Epithelial cell of proximal tubule (primary cell): ENCODE results near the gene E2F6. TPM values are rescaled to one million over a fixed set of nuclear protein-coding genes. Genes with fewer than 3 reads are reported as not detected.
"Not testable (repeated sequence)": the region's sequence is repeated elsewhere in the genome, so short reads cannot be mapped to it uniquely, and the experiment has no call there.

Experiments used
- DNase-seq: peaks from one replicate; pipeline ENCODE4 v3.0.0-alpha.2; 2011; ENCODE audit warnings: low read depth
- H3K4me3 ChIP-seq: 2 replicates; pipeline ENCODE4 v1.5.1; 2011; ENCODE audit warnings: low read depth, mild to moderate bottlenecking, low read length
- total RNA-seq: library from RNA; depleted of rRNA; stranded (reverse); fragments of >200 nt; gene quantifications from 2 replicates; pipeline ENCODE4 v1.2.3, GENCODE V29; 2015
- TF ChIP-seq, protein P1 (sequence below): conservative IDR thresholded peaks from 2 replicates; pipeline ENCODE4 v1.5.1; 2012; ENCODE audit warnings: low read depth, mild to moderate bottlenecking, low read length

E2F6 gene
- total RNA-seq, 1 donor from 2014 or later = 11.0 TPM

DNA sequence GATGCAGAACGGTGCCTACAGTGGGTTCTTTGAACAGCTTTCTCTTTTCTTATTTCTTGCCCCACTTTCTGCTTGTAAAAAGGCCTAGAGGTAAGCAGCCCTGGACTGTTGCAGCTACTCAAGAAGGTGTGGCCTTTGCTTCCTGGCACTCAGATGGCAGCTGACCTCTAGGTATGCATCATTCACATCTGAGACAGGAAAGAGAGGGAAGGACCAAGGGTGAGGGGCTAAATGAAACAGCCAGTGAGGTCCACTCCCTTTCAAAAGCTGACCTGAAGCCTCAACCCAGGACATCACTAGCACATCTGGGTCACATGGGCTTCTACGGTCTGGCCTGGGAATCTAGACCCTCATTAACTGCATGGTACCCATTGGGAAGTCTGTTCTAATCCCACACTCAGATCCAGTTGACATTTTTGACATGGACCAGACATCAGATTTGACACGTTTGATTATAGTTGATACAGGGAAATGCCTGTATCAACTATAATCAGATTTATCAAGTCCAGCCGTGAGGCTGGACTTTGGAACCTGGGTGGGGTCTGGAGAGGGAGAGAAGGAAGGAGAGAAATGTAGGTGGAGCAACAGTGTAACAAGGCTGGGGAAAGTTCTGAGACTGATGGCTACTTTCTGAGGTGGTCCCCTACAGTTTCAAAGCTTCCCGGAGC is 60.2 kb downstream of the E2F6 start:
- no peak overlapping the region for H3K4me3 ChIP-seq
- no peak for DNase-seq
- TF ChIP-seq, protein P1, sequence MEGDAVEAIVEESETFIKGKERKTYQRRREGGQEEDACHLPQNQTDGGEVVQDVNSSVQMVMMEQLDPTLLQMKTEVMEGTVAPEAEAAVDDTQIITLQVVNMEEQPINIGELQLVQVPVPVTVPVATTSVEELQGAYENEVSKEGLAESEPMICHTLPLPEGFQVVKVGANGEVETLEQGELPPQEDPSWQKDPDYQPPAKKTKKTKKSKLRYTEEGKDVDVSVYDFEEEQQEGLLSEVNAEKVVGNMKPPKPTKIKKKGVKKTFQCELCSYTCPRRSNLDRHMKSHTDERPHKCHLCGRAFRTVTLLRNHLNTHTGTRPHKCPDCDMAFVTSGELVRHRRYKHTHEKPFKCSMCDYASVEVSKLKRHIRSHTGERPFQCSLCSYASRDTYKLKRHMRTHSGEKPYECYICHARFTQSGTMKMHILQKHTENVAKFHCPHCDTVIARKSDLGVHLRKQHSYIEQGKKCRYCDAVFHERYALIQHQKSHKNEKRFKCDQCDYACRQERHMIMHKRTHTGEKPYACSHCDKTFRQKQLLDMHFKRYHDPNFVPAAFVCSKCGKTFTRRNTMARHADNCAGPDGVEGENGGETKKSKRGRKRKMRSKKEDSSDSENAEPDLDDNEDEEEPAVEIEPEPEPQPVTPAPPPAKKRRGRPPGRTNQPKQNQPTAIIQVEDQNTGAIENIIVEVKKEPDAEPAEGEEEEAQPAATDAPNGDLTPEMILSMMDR = no peak

DNA sequence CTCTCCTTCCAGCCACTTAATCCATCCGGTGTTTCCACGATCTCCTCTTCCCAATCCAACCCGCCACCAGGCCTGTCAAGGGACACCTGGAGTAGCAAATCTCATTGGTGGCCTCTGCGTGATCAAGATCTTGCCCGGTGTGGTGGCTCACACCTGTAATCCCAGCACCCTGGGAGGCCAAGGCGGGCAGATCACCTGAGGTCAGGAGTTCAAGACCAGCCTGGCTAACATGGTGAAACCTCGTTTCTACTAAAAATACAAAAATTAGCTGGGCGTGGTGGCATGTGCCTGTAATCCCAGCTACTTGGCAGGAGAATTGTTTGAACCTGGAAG is 60.9 kb downstream of the E2F6 start:
- not testable (repeated sequence) for DNase-seq

DNA sequence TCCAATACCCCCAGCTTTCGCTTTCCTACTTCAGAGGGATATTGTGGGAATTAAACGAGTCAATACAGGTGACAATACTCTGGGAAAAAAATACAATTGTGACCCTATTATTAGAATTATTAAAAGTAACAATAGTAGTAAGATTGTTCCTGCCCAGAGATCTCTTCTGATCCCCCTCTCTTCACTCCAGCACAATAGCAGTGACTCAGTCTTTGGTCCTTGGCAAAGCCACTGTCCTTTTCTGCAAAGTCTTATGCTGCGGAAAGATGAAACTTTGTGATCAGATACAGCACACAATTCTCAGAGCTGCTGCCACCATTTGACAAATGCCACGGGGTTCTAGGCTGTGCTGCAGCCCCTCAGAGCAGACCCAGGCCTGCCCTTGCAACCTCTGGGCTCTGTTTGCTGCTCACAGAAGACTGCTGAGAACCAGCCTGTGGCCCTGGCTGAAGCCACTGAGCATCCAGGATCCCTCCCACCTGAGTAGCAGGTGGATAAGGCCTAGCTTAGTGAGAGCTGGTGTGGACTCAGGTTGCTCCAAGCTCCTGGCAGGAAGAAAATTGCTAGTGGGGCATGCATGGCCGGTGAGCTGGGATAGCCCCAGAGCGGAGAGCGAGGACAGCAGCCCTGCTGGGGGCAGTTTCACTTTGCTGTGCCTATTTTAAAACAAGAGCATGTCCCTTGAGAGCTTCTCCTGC is 61.4 kb downstream of the E2F6 start:
- TF ChIP-seq, protein P1 = no peak
- no peak for DNase-seq

More for the DNA sequence above, 60.9 kb downstream of the E2F6 start:
- not testable (repeated sequence) for H3K4me3 ChIP-seq

DNA sequence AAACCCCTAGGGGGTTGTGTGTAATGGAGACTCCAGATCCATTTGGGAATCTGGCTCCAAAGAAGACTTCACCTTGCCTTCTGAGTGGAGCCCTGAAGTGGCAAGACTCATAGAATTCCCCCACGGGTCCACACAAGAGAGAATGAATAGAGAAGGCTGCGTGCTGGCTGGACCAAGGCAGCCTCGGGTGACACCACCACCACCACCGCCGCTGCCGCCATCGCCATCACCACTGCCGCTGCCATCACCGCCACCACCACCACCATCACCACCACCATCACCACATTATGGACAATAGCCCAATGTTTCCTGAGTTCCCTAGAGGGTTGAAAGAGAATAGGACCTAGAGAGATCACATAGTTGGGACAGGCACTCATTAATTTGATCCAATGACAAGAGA is 63.5 kb downstream of the E2F6 start:
- no peak for DNase-seq
- H3K4me3 ChIP-seq = no peak overlapping the region
- TF ChIP-seq, protein P1 = no peak

More for the DNA sequence above, 61.4 kb downstream of the E2F6 start:
- no peak overlapping the region for H3K4me3 ChIP-seq

DNA sequence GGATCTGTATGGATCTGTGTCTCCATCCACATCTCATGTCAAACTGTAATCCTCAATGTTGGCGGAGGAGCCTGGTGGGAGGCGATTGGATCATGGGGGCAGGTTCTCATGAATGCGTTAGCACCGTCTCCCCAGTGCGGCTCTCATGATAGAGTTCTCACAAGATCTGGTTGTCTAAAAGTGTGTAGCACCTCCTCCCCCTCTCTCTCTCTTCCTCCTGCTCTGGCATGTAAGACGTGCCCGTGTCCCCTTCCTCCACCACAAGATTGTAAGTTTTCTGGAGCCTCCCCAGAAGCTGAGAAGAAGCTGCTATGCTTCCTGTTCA is 66.6 kb downstream of the E2F6 start:
- TF ChIP-seq, protein P1 = no peak
- no peak overlapping the region for H3K4me3 ChIP-seq
- DNase-seq = no peak

DNA sequence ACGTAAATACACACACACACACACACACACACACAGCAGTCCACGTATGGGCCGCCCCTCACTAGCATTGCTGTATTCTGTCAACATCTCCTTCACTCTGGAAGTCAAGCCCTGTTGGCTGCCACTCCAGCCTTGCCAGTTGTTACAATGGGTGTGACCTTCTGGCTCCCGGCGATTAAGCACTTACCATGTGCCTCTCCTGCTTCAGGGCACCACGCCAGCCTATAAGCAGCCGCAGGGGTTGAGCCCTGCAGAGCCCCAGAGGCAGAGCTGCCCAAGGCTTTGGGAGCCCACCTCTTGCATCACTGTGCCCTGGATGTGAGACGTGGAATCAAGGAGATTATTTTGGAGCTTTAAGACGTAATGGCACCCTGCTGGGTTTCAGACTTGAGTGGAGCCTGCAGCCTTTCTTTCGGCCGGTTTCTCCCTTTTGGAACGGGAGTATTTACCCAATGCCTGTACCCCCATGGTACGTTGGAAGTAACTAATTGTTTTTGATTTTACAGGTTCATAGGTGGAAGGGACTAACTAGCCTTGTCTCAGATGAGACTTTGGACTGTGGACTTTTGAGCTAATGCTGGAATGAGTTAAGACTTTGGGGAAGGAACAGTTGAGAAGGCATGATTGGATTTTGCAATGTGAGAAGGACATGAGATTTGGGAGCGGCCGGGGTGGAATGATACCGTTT is 67.1 kb downstream of the E2F6 start:
- H3K4me3 ChIP-seq = no peak overlapping the region
- no peak for DNase-seq

DNA sequence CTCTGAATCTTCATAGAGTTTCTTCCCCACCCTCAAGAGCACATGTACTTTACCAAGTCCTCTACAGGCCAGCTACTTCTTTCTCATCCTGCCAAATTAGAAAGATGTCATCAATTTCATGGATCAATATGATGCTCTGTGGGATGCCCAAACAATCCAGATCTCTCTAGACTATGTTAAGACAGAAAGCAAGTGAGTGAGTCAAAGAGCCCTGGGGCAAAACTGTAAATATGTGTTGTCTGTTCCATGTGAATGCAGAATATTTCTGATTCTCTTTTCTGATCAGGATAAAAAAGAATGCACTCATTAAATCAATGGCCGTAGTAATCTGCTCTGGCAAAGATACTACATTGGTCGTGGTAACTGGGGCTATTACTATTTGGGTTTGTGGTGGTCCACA is 68.4 kb downstream of the E2F6 start:
- DNase-seq = no peak
- H3K4me3 ChIP-seq = no peak overlapping the region
- TF ChIP-seq, protein P1 = no peak

More for the DNA sequence above, 67.1 kb downstream of the E2F6 start:
- TF ChIP-seq, protein P1 = no peak
